Measurements from ENCODE around the gene AMY2B.
"Not testable (repeated sequence)": the region's sequence is repeated elsewhere in the genome, so short reads cannot be mapped to it uniquely, and the experiment has no call there.

Gene AMY2B

GRCh38 chr1:103571289-103571688, at the start of gene AMY2B:
Gene AMY2B (plus strand): TSS chr1:103571589. CDS start chr1:103571603, 14 bp downstream.
- not testable (repeated sequence) for DNase-seq

DNA sequence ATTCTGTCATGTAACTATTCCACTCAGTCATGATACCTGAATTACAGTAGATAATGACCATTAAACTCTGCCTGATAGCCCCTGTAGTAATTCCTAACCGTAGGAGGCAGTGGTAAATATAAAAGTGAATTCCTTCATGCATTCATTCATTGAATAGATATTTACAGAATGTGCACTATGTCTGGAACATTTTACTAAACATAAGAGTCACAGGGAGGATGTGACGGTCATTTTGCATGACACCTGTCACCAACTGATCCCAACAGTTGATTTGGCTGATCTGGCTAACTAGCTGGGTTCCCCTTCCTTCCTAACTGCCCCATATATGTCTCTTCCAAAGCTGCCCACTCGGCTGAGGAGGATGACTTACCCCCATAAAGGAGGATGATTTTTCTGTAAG, 48.0 kb upstream of the AMY2B start:
- DNase-seq: no peak

DNA sequence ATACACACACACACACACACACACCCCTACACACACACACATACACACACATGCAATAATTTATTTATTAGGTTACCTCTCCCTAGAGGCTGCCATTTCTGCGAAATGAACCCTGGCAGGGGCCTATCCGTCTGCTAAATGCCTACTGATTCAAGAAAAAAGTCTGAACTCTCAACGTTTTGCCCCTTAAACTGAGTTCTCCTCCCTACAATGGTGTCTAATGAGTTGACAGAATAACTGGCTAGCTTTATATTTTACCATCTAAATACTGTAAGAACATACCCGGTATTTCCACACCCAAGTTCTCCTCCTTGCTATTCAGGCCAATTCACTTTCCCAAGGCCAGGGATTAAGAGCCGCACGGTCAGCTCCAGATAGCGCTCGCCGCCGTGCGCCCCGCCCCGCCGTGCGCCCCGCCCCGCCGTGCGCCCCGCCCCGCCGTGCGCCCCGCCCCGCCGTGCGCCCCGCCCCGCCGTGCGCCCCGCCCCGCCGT, 46.2 kb upstream of the AMY2B start:
- DNase-seq: no peak

DNA sequence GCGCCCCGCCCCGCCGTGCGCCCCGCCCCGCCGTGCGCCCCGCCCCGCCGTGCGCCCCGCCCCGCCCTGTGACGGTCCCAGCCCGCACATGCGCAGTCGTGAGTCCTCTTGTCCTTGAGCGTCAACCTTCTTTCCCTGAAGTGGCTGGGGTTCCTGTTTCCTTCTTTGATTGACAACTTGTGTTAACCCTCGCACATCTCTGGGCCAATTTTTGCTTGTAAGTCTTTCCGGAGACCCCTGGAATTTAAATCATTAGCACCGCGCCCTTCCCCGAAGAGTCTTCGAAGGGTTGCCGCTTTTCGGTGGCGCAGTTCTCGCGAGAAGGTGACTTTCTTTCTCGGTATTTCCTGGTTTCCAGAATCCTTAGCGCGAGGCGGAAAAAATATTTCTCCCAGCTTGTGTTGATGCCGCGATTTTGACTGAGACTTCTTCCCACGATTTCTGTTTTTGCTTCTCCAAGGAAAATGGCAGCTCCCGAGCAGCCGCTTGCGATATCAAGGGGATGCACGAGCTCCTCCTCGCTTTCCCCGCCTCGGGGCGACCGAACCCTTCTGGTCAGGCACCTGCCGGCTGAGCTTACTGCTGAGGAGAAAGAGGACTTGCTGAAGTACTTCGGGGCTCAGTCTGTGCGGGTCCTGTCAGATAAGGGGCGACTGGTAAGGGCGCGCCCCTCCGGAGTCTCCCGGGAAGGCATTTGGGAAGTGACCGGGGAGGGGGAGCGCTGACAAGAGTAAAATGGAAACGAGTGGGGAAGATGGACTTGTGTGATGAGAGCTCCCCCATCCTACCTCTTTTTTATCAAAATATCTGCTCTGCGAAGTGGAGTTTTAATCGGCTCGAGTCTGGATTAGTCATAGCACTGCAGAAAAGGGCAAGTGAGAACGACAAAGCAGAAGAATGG, 45.5 kb upstream of the AMY2B start, which contains the start of gene RNPC3:
RNPC3 (plus strand) TSS at position 93 of the 901 bp plus-strand sequence; CDS start at position 465, 372 bp downstream.
- peak; percentile 89 for DNase-seq

DNA sequence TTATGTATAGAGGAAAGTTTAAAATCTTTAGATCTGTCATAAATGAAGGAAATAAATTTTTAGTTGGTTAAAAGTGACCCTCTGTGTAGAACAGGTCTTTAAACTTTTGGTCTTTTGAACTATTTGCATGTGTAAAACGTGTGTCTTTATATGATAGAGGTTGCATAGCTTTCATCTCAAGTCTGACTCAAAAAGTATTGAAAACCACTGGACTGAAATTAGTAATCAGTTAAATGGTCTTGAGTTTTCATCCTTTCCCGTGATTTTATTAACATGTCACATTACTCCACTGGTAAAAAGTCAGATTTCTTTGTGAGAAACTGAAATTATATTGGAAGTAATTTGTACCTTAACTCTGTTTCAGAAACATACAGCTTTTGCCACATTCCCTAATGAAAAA, 44.1 kb upstream of the AMY2B start:
- DNase-seq: no peak

- DNase-seq: no peak
These were observed 41.6 kb upstream of the AMY2B start for GRCh38 chr1:103529746-103530145.

GRCh38 chr1:103538226-103538625, 33.2 kb upstream of the AMY2B start:
- no peak for DNase-seq

DNA sequence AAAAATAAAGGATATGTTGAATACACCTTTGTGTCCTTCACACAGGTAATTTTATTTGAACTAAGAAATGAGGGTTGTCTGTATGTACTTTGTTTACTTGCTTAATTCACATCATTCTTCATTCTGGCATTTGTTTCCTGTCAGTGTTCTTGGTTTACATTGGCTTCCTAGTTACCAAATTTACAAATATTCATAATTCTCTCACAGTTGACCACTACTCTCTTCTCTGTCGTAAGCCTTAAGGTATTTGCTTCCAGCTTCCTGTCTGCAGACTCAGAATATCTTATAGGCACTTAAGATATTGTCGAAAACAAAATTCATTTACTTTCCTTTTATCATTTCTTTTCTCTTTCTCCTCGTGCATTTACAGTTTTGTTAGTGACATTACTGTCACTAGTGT, 30.0 kb upstream of the AMY2B start:
- DNase-seq: no peak

DNA sequence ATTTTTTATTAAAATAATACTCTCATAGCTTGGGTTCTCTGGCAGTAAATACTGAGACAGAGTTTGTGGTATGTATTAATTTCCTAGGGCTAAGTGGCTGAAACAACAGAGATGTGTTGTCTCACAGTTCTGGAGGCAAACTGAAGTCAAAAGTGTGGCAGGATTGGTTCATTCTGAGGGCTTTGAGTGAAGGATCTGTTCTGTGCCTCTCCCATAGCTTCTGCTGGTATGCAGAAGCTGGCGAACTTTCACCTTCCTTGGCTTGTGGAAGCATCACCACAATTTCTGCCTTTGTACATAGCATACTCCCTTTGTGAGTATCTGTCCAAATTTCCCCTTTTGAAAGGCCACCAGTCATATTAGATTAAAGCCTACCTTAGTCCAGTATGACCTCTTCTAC, 24.9 kb upstream of the AMY2B start:
- DNase-seq: no peak

- DNase-seq: no peak
These were observed 23.5 kb upstream of the AMY2B start for GRCh38 chr1:103547840-103548239.

DNA sequence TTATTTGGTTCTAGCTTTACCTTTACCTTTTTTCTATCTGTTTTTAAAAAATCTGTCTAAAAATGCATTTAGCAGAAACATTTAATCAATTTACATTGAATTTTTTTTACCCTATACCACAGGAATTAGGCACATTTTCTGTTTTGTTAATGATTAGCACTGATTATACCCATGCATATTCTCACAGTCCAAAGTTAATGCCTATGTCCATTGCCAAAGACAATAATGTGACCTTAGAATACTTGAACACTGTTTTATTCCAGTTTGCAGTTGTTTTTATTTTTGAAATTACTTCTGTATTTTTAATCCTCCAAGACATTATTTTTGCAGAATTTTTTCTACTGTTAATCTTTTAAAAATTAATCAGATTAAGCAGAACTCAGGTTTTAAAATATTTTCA, 11.0 kb upstream of the AMY2B start:
- DNase-seq: no peak

DNA sequence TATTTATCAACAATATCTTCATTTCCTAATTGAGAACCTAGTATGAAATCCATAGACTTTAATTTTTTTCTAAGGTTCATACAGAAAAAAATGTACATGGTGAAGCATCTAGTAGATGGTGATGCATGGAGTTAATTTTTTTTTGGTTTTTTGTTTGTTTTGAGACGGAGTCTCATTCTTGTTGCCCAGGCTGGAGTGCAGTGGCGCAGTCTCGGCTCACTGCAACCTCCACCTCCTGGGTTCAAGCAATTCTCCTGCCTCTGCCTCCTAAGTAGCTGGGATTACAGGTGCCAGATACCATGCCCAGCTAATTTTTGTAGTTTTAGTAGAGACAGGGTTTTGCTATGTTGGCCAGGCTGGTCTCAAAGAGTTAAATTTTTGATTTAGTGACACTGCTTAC, 10.3 kb upstream of the AMY2B start:
- DNase-seq: not testable (repeated sequence)

GRCh38 chr1:103561643-103562395, 9.6 kb upstream of the AMY2B start:
- DNase-seq: no peak

DNA sequence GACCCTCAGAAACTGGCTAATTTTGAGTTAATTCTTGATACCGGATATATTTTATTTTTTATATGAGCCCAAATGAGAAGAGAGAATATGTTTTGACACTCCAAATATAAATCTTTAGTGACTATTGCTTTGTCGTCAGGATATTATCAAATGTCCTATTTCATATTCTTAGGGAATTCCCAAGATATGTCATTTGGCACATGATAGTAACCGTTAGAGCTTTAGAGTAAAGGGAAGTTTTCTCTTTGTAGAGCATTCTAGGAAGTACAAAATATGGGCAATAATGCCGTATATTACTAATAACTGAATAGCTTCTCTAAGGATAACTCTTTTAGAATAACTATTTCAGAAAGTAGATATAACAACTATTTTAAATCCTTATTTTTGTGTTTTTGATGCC, 8.3 kb upstream of the AMY2B start:
- DNase-seq: no peak

GRCh38 chr1:103569493-103569892, 1.9 kb upstream of the AMY2B start:
- no peak for DNase-seq

DNA sequence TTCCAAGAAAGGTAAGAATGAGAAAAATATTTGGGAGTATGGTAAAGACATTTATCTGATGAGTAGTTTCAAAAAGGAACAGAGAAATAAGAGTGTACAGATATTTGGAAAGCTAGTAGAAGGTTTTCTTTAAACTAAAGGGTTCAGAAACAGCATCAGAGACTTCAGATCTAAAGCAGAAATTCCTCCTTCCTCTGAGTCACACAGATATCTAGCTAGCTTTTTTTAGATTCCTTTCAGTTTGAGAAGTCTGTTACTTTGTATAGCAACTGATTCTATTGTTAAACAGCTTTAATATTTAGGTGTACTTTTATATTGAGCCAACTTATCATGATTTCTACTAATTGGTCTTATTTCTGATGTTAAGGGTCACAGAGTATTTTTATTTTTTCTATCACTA, 4.7 kb downstream of the AMY2B start:
- DNase-seq: no peak

DNA sequence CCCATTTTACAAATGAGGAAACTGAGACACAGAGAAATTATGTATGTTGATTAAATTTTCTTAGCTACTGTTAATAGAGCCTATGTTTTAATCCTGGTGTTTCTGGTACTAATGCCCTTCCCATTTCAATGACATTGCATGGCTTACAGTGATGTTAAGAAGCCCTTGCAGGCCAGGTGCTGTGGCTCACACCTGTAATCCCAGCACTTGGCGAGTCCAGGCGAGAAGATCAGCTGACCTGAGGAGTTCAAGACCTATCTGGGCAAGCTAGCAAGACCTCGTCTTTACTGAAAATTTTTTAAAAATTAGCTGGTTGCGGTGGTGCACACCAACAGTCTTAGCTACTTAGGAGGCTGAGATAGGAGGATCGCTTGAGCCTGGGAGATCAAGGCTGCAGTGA, 5.4 kb downstream of the AMY2B start:
- DNase-seq: not testable (repeated sequence)

DNA sequence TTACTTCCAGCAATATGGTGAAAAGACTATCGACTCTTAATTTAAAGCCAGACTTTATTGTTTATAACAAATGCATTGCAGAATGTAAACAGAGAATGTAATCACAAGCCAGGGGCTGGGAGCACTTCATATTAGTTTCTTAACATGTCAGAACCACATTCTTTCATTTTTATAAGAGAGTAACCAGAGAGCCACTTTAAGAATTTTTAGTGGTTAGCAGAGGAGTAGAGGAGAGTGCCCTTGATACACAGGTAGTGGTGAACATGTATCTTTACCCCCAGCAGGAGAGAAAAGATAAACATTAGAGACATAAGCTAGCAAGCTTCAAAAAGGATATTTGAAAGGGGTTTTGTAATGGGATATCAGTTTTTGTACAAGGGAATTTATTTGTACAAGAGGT, 11.1 kb downstream of the AMY2B start:
- DNase-seq: no peak

DNA sequence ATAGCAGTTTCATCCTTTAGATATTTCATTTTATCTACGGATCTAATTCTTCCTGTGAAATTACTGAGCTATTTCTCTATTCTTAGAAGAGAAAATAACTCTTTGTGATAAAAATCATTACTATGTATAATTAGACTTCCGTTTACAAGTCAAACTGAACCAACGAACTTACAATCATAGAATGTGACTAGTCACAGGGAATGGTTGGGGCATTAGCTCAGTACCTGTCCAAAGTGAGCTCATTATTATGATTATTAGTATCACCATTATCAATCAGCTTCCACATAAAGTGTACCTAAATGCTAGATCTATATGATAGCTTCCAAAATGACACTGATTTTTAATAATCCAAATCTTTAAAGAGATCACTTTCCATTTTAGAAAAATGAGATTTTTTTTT, 12.5 kb downstream of the AMY2B start:
- DNase-seq: no peak

- no peak for DNase-seq
These were observed 13.1 kb downstream of the AMY2B start for GRCh38 chr1:103584537-103584936.

GRCh38 chr1:103602740-103603139, 31.4 kb downstream of the AMY2B start:
- DNase-seq: not testable (repeated sequence)

GRCh38 chr1:103616362-103616761, 45.0 kb downstream of the AMY2B start:
- DNase-seq: no peak

DNA sequence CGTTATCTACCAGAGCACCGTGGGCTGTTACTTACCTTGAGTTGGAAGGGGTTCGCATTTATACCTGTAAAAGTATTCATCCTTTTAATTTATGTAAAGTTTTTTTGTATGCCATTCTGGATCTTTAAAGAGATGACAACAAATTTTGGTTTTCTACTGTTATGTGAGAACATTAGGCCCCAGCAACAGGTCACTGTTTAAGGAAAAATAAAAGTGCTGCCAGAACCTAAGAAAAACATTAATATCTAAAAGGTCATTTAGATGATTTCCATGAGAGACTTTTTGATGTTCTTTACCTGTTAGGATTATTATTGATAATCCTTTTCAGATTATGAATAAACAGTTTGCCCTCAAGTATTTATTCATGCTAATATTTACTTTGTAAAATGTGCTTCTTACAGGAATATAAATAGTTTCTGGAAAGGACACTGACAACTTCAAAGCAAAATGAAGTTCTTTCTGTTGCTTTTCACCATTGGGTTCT, 45.6 kb downstream of the AMY2B start, which contains the start of gene AMY2A:
AMY2A (plus strand) TSS at position 434 of the 484 bp plus-strand sequence; CDS start at position 448, 14 bp downstream.
- DNase-seq: not testable (repeated sequence)

All from CD4-positive, alpha-beta T cell treated with Interleukin-10 for 1 hour (primary cell).